GM23338 (cell line): Measurements from ENCODE around the gene PRPF6. TPM values are rescaled to one million over a fixed set of nuclear protein-coding genes. Genes with fewer than 3 reads are reported as not detected.

Experiments used
- ATAC-seq: fragments of 200-7000 bp; cut with Tn5 transposase; 3 replicates; pipeline ENCODE4 v1.9.1; 2020
- DNase-seq: peaks from one replicate; pipeline ENCODE4 v3.0.0-alpha.2; 2015; ENCODE audit warnings: low spot score
- H2AFZ ChIP-seq: fragments of 200-600 bp; sonication (generic); 2 replicates; pipeline ENCODE4 v1.8.0; 2016; ENCODE audit warnings: antibody characterized with exemption, mild to moderate bottlenecking, moderate library complexity
- H3F3A ChIP-seq: fragments of 200-600 bp; sonication (generic); replicated peaks from 2 replicates; pipeline ENCODE4 v1.8.0; 2017; ENCODE audit warnings: antibody characterized with exemption, mixed run types, low read depth
- H3K27ac ChIP-seq: fragments of 200-600 bp; sonication (generic); 2 replicates; pipeline ENCODE4 v1.6.1; 2016; ENCODE audit warnings: low read depth
- H3K27me3 ChIP-seq: fragments of 200-600 bp; sonication (generic); 2 replicates; pipeline ENCODE4 v1.8.0; 2016; ENCODE audit warnings: mild to moderate bottlenecking, mixed run types, moderate library complexity; ENCODE audit not compliant: insufficient read depth
- H3K36me3 ChIP-seq: fragments of 200-600 bp; sonication (generic); 2 replicates; pipeline ENCODE4 v1.8.0; 2016; ENCODE audit warnings: mild to moderate bottlenecking; ENCODE audit not compliant: insufficient read depth
- H3K4me1 ChIP-seq: fragments of 200-600 bp; sonication (generic); 2 replicates; pipeline ENCODE4 v1.8.0; 2016; ENCODE audit warnings: mild to moderate bottlenecking, moderate library complexity; ENCODE audit not compliant: insufficient read depth
- H3K4me2 ChIP-seq: fragments of 200-600 bp; sonication (generic); 2 replicates; pipeline ENCODE4 v1.7.1; 2017; ENCODE audit warnings: mixed run types
- H3K4me3 ChIP-seq: fragments of 200-600 bp; sonication (generic); 2 replicates; pipeline ENCODE4 v1.6.1; 2016; ENCODE audit warnings: mixed run types
- H3K79me2 ChIP-seq: fragments of 200-600 bp; sonication (generic); replicated peaks from 2 replicates; pipeline ENCODE4 v1.8.0; 2017; ENCODE audit warnings: mild to moderate bottlenecking; ENCODE audit not compliant: insufficient read depth
- H3K9me2 ChIP-seq: fragments of 200-600 bp; sonication (generic); 2 replicates; pipeline ENCODE4 v1.8.0; 2017; ENCODE audit not compliant: insufficient read depth
- H4K20me1 ChIP-seq: fragments of 200-600 bp; sonication (generic); replicated peaks from 2 replicates; pipeline ENCODE4 v1.8.0; 2017; ENCODE audit warnings: mild to moderate bottlenecking; ENCODE audit not compliant: insufficient read depth
- H3K27ac Mint-ChIP-seq: 2 replicates; pipeline ENCODE4 v1.8.0; 2020; ENCODE audit warnings: inconsistent platforms, mild to moderate bottlenecking, moderate library complexity, mixed read lengths
- H3K27me3 Mint-ChIP-seq: 3 replicates; pipeline ENCODE4 v1.8.0; 2022; ENCODE audit warnings: low read depth, mild to moderate bottlenecking, moderate library complexity, mixed read lengths, inconsistent platforms; ENCODE audit not compliant: insufficient read depth, poor library complexity
- H3K36me3 Mint-ChIP-seq: 3 replicates; pipeline ENCODE4 v1.8.0; 2021; ENCODE audit warnings: low read depth, mild to moderate bottlenecking, inconsistent platforms, moderate library complexity, mixed read lengths
- H3K4me1 Mint-ChIP-seq: 3 replicates; pipeline ENCODE4 v1.8.0; 2020; ENCODE audit warnings: mild to moderate bottlenecking, inconsistent platforms, mixed read lengths
- H3K4me3 Mint-ChIP-seq: 3 replicates; pipeline ENCODE4 v1.8.0; 2021; ENCODE audit warnings: moderate library complexity, mild to moderate bottlenecking, inconsistent platforms, mixed read lengths
- H3K9me3 Mint-ChIP-seq: 3 replicates; pipeline ENCODE4 v1.8.0; 2020; ENCODE audit warnings: moderate library complexity, mild to moderate bottlenecking, inconsistent platforms, mixed read lengths
- CREB1 ChIP-seq: fragments of 250-450 bp; sonication (Bioruptor Pico); IDR thresholded peaks from 2 replicates; pipeline ENCODE4 v1.5.0; 2020; ENCODE audit warnings: low read depth, mild to moderate bottlenecking, moderate library complexity
- EZH2 ChIP-seq: fragments of 200-600 bp; sonication (generic); IDR thresholded peaks from one replicate; pipeline ENCODE4 v1.8.0; 2017; ENCODE audit warnings: antibody characterized with exemption, mild to moderate bottlenecking, low read depth; ENCODE audit not compliant: unreplicated experiment
- EZH2phosphoT487 ChIP-seq: fragments of 200-600 bp; sonication (generic); IDR thresholded peaks from one replicate; pipeline ENCODE4 v1.8.1; 2018; ENCODE audit warnings: antibody characterized with exemption; ENCODE audit not compliant: unreplicated experiment
- JUNB ChIP-seq: IDR thresholded peaks from one replicate; pipeline ENCODE4 v1.6.1; 2016; ENCODE audit warnings: antibody characterized with exemption; ENCODE audit not compliant: unreplicated experiment
- NANOG ChIP-seq: IDR thresholded peaks from 2 replicates; pipeline ENCODE4 v1.6.1; 2016; ENCODE audit warnings: antibody characterized with exemption, borderline replicate concordance
- POLR2AphosphoS5 ChIP-seq: IDR thresholded peaks from 2 replicates; pipeline ENCODE4 v1.6.1; 2016; ENCODE audit warnings: antibody characterized with exemption, low read depth
- STAT1 ChIP-seq: IDR thresholded peaks from one replicate; pipeline ENCODE4 v1.6.1; 2016; ENCODE audit warnings: antibody characterized with exemption; ENCODE audit not compliant: unreplicated experiment
- ZNF114 ChIP-seq: fragments of 250-450 bp; sonication (Bioruptor Pico); IDR thresholded peaks from 2 replicates; pipeline ENCODE4 v1.5.0; 2020; ENCODE audit warnings: mild to moderate bottlenecking, moderate library complexity
- ZNF331 ChIP-seq: fragments of 250-450 bp; sonication (Bioruptor Pico); IDR thresholded peaks from 2 replicates; pipeline ENCODE4 v1.5.0; 2020; ENCODE audit warnings: low read depth, mild to moderate bottlenecking, moderate library complexity
- polyA plus RNA-seq: library from polyadenylated mRNA; unstranded; fragments of >200 nt; fragmentation: Nextera tagmentation; extraction: Ambion mirVana; gene quantifications from 2 replicates; pipeline ENCODE4 v1.2.1, GENCODE V29; 2016
- total RNA-seq: library from RNA; depleted of rRNA; stranded (reverse); fragments of >200 nt; shearing (Covaris generic); gene quantifications from 2 replicates; pipeline ENCODE4 v1.2.3, GENCODE V29; 2014
- TF ChIP-seq, protein P1 (sequence below): IDR thresholded peaks from one replicate; pipeline ENCODE4 v1.6.1; 2018; ENCODE audit warnings: antibody characterized with exemption; ENCODE audit not compliant: unreplicated experiment
- TF ChIP-seq, protein P2 (sequence below): fragments of 250-450 bp; sonication (Bioruptor Pico); IDR thresholded peaks from 2 replicates; pipeline ENCODE4 v1.5.0; 2020; ENCODE audit warnings: mild to moderate bottlenecking, moderate library complexity
- TF ChIP-seq, protein P3 (sequence below): IDR thresholded peaks from 2 replicates; pipeline ENCODE4 v1.6.1; 2016; ENCODE audit warnings: antibody characterized with exemption
- TF ChIP-seq, protein P4 (sequence below), 2 experiments: fragments of 200-600 bp in 1 of 2; sonication (generic) in 1 of 2; conservative IDR thresholded peaks; 2 replicates each; pipeline versions ENCODE4 v1.5.1 to v1.6.1; 2016 to 2017; ENCODE audit warnings: antibody characterized with exemption in 2 of 2, low read depth in 2 of 2, mild to moderate bottlenecking in 2 of 2, moderate library complexity in 1 of 2

PRPF6 gene
- total and polyA plus RNA-seq, 2 experiments from 2014 or later = 53.8 to 79.9 TPM

DNA sequence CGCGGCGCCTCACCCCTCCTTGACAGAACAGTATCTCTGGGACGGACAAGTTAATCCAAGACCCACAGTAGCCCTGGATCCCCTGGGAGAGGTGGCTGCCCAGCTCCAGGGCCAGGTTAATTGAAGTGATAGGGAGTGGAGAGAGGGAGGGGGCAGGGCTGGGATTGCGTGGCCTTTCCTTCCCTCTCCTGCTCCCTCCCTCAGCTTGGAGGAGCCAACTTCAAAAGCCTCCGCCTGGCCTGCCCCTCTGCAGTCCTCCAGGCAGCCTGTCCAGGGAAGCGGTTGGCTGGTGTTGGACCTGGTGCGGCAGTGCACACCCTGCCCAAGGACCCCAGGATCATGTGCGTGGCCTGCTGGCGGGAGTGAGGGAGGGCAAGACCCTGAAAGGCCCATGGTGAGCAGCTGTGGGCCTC, 55.0 kb downstream of the PRPF6 start, which contains the start of gene C20orf204:
Gene C20orf204, plus strand, starts transcription at position 250 of the 413 bp plus-strand sequence. Its CDS starts 142 bp downstream, at position 392.
- Histone ChIP-seq H3K27me3 (peaks cover 37% of the 10 kb centered on the region), H2AFZ (no peak within 1 kb of the TSS), H3K79me2 (no peaks in the 10 kb centered on the region), H3K9me2 (no peaks in the 10 kb centered on the region), H3K27ac (no peak within 1 kb of the TSS), H4K20me1 (no peaks in the 10 kb centered on the region), H3K4me2 (peak within 1 kb of the TSS; percentile 91; the same call in 1 of the 2 replicates), H3K4me1 (peaks cover 29% of the 10 kb centered on the region), H3F3A (peaks cover 10% of the 10 kb centered on the region; the same call in 1 of the 2 replicates), H3K36me3 (no peaks in the 10 kb centered on the region), H3K4me3 (no peak within 1 kb of the TSS)
- peaks cover 37% of the 10 kb centered on the region for H3K27me3 Mint-ChIP-seq
- TF ChIP-seq, protein P1, sequence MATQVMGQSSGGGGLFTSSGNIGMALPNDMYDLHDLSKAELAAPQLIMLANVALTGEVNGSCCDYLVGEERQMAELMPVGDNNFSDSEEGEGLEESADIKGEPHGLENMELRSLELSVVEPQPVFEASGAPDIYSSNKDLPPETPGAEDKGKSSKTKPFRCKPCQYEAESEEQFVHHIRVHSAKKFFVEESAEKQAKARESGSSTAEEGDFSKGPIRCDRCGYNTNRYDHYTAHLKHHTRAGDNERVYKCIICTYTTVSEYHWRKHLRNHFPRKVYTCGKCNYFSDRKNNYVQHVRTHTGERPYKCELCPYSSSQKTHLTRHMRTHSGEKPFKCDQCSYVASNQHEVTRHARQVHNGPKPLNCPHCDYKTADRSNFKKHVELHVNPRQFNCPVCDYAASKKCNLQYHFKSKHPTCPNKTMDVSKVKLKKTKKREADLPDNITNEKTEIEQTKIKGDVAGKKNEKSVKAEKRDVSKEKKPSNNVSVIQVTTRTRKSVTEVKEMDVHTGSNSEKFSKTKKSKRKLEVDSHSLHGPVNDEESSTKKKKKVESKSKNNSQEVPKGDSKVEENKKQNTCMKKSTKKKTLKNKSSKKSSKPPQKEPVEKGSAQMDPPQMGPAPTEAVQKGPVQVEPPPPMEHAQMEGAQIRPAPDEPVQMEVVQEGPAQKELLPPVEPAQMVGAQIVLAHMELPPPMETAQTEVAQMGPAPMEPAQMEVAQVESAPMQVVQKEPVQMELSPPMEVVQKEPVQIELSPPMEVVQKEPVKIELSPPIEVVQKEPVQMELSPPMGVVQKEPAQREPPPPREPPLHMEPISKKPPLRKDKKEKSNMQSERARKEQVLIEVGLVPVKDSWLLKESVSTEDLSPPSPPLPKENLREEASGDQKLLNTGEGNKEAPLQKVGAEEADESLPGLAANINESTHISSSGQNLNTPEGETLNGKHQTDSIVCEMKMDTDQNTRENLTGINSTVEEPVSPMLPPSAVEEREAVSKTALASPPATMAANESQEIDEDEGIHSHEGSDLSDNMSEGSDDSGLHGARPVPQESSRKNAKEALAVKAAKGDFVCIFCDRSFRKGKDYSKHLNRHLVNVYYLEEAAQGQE = no peak
- TF ChIP-seq, protein P2, sequence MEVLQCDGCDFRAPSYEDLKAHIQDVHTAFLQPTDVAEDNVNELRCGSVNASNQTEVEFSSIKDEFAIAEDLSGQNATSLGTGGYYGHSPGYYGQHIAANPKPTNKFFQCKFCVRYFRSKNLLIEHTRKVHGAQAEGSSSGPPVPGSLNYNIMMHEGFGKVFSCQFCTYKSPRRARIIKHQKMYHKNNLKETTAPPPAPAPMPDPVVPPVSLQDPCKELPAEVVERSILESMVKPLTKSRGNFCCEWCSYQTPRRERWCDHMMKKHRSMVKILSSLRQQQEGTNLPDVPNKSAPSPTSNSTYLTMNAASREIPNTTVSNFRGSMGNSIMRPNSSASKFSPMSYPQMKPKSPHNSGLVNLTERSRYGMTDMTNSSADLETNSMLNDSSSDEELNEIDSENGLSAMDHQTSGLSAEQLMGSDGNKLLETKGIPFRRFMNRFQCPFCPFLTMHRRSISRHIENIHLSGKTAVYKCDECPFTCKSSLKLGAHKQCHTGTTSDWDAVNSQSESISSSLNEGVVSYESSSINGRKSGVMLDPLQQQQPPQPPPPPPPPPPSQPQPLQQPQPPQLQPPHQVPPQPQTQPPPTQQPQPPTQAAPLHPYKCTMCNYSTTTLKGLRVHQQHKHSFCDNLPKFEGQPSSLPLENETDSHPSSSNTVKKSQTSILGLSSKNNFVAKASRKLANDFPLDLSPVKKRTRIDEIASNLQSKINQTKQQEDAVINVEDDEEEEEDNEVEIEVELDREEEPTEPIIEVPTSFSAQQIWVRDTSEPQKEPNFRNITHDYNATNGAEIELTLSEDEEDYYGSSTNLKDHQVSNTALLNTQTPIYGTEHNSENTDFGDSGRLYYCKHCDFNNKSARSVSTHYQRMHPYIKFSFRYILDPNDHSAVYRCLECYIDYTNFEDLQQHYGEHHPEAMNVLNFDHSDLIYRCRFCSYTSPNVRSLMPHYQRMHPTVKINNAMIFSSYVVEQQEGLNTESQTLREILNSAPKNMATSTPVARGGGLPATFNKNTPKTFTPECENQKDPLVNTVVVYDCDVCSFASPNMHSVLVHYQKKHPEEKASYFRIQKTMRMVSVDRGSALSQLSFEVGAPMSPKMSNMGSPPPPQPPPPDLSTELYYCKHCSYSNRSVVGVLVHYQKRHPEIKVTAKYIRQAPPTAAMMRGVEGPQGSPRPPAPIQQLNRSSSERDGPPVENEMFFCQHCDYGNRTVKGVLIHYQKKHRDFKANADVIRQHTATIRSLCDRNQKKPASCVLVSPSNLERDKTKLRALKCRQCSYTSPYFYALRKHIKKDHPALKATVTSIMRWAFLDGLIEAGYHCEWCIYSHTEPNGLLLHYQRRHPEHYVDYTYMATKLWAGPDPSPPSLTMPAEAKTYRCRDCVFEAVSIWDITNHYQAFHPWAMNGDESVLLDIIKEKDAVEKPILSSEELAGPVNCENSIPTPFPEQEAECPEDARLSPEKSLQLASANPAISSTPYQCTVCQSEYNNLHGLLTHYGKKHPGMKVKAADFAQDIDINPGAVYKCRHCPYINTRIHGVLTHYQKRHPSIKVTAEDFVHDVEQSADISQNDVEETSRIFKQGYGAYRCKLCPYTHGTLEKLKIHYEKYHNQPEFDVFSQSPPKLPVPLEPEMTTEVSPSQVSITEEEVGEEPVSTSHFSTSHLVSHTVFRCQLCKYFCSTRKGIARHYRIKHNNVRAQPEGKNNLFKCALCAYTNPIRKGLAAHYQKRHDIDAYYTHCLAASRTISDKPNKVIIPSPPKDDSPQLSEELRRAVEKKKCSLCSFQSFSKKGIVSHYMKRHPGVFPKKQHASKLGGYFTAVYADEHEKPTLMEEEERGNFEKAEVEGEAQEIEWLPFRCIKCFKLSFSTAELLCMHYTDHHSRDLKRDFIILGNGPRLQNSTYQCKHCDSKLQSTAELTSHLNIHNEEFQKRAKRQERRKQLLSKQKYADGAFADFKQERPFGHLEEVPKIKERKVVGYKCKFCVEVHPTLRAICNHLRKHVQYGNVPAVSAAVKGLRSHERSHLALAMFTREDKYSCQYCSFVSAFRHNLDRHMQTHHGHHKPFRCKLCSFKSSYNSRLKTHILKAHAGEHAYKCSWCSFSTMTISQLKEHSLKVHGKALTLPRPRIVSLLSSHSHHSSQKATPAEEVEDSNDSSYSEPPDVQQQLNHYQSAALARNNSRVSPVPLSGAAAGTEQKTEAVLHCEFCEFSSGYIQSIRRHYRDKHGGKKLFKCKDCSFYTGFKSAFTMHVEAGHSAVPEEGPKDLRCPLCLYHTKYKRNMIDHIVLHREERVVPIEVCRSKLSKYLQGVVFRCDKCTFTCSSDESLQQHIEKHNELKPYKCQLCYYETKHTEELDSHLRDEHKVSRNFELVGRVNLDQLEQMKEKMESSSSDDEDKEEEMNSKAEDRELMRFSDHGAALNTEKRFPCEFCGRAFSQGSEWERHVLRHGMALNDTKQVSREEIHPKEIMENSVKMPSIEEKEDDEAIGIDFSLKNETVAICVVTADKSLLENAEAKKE (CRISPR knock-in tag) = no peak
- TF ChIP-seq, protein P3, sequence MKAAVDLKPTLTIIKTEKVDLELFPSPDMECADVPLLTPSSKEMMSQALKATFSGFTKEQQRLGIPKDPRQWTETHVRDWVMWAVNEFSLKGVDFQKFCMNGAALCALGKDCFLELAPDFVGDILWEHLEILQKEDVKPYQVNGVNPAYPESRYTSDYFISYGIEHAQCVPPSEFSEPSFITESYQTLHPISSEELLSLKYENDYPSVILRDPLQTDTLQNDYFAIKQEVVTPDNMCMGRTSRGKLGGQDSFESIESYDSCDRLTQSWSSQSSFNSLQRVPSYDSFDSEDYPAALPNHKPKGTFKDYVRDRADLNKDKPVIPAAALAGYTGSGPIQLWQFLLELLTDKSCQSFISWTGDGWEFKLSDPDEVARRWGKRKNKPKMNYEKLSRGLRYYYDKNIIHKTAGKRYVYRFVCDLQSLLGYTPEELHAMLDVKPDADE = no peak
- TF ChIP-seq JUNB (no peak), EZH2phosphoT487 (no peak), ZNF114 (CRISPR knock-in tag) (no peak), NANOG (no peak), POLR2AphosphoS5 (no peak), ZNF331 (CRISPR knock-in tag) (no peak), CREB1 (CRISPR knock-in tag) (no peak), STAT1 (no peak), EZH2 (no peak)
- TF ChIP-seq, protein P4, sequence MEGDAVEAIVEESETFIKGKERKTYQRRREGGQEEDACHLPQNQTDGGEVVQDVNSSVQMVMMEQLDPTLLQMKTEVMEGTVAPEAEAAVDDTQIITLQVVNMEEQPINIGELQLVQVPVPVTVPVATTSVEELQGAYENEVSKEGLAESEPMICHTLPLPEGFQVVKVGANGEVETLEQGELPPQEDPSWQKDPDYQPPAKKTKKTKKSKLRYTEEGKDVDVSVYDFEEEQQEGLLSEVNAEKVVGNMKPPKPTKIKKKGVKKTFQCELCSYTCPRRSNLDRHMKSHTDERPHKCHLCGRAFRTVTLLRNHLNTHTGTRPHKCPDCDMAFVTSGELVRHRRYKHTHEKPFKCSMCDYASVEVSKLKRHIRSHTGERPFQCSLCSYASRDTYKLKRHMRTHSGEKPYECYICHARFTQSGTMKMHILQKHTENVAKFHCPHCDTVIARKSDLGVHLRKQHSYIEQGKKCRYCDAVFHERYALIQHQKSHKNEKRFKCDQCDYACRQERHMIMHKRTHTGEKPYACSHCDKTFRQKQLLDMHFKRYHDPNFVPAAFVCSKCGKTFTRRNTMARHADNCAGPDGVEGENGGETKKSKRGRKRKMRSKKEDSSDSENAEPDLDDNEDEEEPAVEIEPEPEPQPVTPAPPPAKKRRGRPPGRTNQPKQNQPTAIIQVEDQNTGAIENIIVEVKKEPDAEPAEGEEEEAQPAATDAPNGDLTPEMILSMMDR (conservative IDR thresholded peaks at IDR 0.05; ENCODE audit: low read depth in 2 of 2) = no peak
- peak; percentile 3; the same call in 2 of the 3 replicates for ATAC-seq
- peaks cover 10% of the 10 kb centered on the region for H3K36me3 Mint-ChIP-seq
- H3K4me3 Mint-ChIP-seq = peak within 1 kb of the TSS; percentile 42; the same call in 1 of the 3 replicates
- H3K4me1 Mint-ChIP-seq = peaks cover 32% of the 10 kb centered on the region
- no peak within 1 kb of the TSS for H3K27ac Mint-ChIP-seq
- DNase-seq = peak; percentile 69
- H3K9me3 Mint-ChIP-seq = no peaks in the 10 kb centered on the region
